NCI-H2171 treated with DMSO at 0.1 percent for 48 hours (cell line): ENCODE data around the gene ARFGAP1.

Experiments used
- DNase-seq: peaks from one replicate; lab custom pipeline; 2025; lab: John Stamatoyannopoulos, UW

Gene ARFGAP1

GRCh38 chr20:63261060-63261794 is 11.4 kb upstream of the ARFGAP1 start:
- peak; percentile 77 for DNase-seq

- no peak for DNase-seq
Observed at GRCh38 chr20:63261795-63262528, 10.7 kb upstream of the ARFGAP1 start.

GRCh38 chr20:63262836-63263235 is 9.8 kb upstream of the ARFGAP1 start:
- no peak for DNase-seq

- DNase-seq = no peak
Observed at GRCh38 chr20:63264000-63264399, 8.6 kb upstream of the ARFGAP1 start.

- DNase-seq = no peak
Observed at GRCh38 chr20:63264519-63264918, 8.1 kb upstream of the ARFGAP1 start.

GRCh38 chr20:63265891-63266515 is 6.6 kb upstream of the ARFGAP1 start:
- no peak for DNase-seq

- no peak for DNase-seq
Observed at GRCh38 chr20:63267691-63268090, 4.9 kb upstream of the ARFGAP1 start.

- peak; percentile 67 for DNase-seq
Observed at GRCh38 chr20:63268256-63268655, 4.4 kb upstream of the ARFGAP1 start.

- DNase-seq = peak; percentile 39
Observed at GRCh38 chr20:63268671-63269439, 3.8 kb upstream of the ARFGAP1 start.

- DNase-seq = no peak
Observed at GRCh38 chr20:63269724-63270123, 2.9 kb upstream of the ARFGAP1 start.

GRCh38 chr20:63270606-63271325 is 1.8 kb upstream of the ARFGAP1 start:
- DNase-seq = no peak

GRCh38 chr20:63273059-63273579 is 506 bp downstream of the ARFGAP1 start:
- DNase-seq = no peak

GRCh38 chr20:63273635-63274380 is 1.2 kb downstream of the ARFGAP1 start:
- no peak for DNase-seq

GRCh38 chr20:63274381-63275228 is 2.0 kb downstream of the ARFGAP1 start:
- DNase-seq = no peak

GRCh38 chr20:63275825-63276224 is 3.2 kb downstream of the ARFGAP1 start:
- no peak for DNase-seq

GRCh38 chr20:63276956-63277355 is 4.3 kb downstream of the ARFGAP1 start:
- no peak for DNase-seq

- DNase-seq = no peak
Observed at GRCh38 chr20:63277466-63278272, 5.1 kb downstream of the ARFGAP1 start.

- no peak for DNase-seq
Observed at GRCh38 chr20:63278661-63279060, 6.0 kb downstream of the ARFGAP1 start.

- DNase-seq = no peak
Observed at GRCh38 chr20:63279931-63280330, 7.3 kb downstream of the ARFGAP1 start.
